Lower leg skin (tissue), 4 donors: ENCODE data around the gene EMILIN2. TPM values are rescaled to one million over a fixed set of nuclear protein-coding genes. Genes with fewer than 3 reads are reported as not detected.

ENCODE experiments used
- DNase-seq, 2 donors: peaks; one replicate each; pipeline ENCODE4 v3.0.0-alpha.2; 2019; ENCODE audit warnings: low spot score in 2 of 2
- H3K4me3 ChIP-seq: fragments of 200-600 bp; sonication (generic); 2 replicates; pipeline ENCODE4 v1.5.1; 2017; ENCODE audit warnings: mild to moderate bottlenecking, low read depth; ENCODE audit not compliant: poor library complexity, severe bottlenecking
- CTCF ChIP-seq, 3 donors: fragments of 450-650 bp; IDR thresholded peaks; one replicate each; pipeline ENCODE4 v1.5.1; 2016; ENCODE audit warnings: antibody characterized with exemption in 3 of 3, mild to moderate bottlenecking in 3 of 3, moderate library complexity in 2 of 3
- POLR2A ChIP-seq, 2 donors: fragments of 450-650 bp; IDR thresholded peaks; one replicate each; pipeline ENCODE4 v1.6.1; 2016 to 2017; ENCODE audit warnings: antibody characterized with exemption in 2 of 2, mild to moderate bottlenecking in 1 of 2, moderate library complexity in 1 of 2
- WGBS, 2 donors: methylation state at CpG; one replicate each; pipeline ENCODE4 v1.1.5; 2018; 5-methylcytosine and 5-hydroxymethylcytosine counted together
- intact Hi-C: fragments of 100-400 bp; cut with DNase I; formaldehyde crosslinking; loops from one replicate; pipeline ENCODE4 v1.15.0; 2023; ENCODE audit warnings: low total_unique reads
- total RNA-seq, 4 donors: library from RNA; depleted of rRNA; stranded (reverse); fragments of >200 nt; gene quantifications; one replicate each; pipeline ENCODE4 v1.1.0, GENCODE V29; 2016

Gene EMILIN2
- total RNA-seq, 4 donors from 2014 or later = 4.0 to 10.9 (median 7.5) TPM

GRCh38 chr18:2907550-2908135, 60.8 kb downstream of the EMILIN2 start:
- TF ChIP-seq CTCF (IDR thresholded peaks at IDR 0.05) (no peak), POLR2A (IDR thresholded peaks at IDR 0.05) (no peak)
- intact Hi-C loops = no loop called here
- peak in 1 of 2 donors; percentile 82 for DNase-seq
- 77 to 82% methylated on average over 5 of the region's 5 CpGs for WGBS, 2 donors
- H3K4me3 ChIP-seq = no peak overlapping the region

GRCh38 chr18:2908166-2908945, 61.5 kb downstream of the EMILIN2 start:
- peak in 1 of 2 donors; percentile 76 for DNase-seq
- WGBS, 2 donors = 91 to 92% methylated on average over 9 of the region's 9 CpGs
- TF ChIP-seq CTCF (IDR thresholded peaks at IDR 0.05) = no peak
- no peak for TF ChIP-seq POLR2A (IDR thresholded peaks at IDR 0.05)
- intact Hi-C loops = no loop called here
- no peak overlapping the region for H3K4me3 ChIP-seq

- DNase-seq = peak in 1 of 2 donors; percentile 83
- TF ChIP-seq CTCF (IDR thresholded peaks at IDR 0.05) (no peak), POLR2A (IDR thresholded peaks at IDR 0.05) (no peak)
- WGBS, 2 donors = 85 to 86% methylated on average over 2 of the region's 2 CpGs
- no peak overlapping the region for H3K4me3 ChIP-seq
- intact Hi-C loops = no loop called here
Measured at GRCh38 chr18:2908946-2909335, 62.1 kb downstream of the EMILIN2 start.

- DNase-seq = no peak
- H3K4me3 ChIP-seq = no peak overlapping the region
- 69 to 75% methylated on average over 22 of the region's 22 CpGs for WGBS, 2 donors
- intact Hi-C loops = no loop called here
- TF ChIP-seq POLR2A (IDR thresholded peaks at IDR 0.05) = no peak
- no peak for TF ChIP-seq CTCF (IDR thresholded peaks at IDR 0.05)
Measured at GRCh38 chr18:2909431-2910140, 62.8 kb downstream of the EMILIN2 start.

- 84 to 88% methylated on average over 7 to 10 of the region's 10 CpGs for WGBS, 2 donors
- DNase-seq = peak in 1 of 2 donors; percentile 9
- TF ChIP-seq POLR2A (IDR thresholded peaks at IDR 0.05) = no peak
- intact Hi-C loops = no loop called here
- no peak overlapping the region for H3K4me3 ChIP-seq
Measured at GRCh38 chr18:2910261-2910660, 63.5 kb downstream of the EMILIN2 start.
